ENCODE results near the gene PVR. TPM values are rescaled to one million over a fixed set of nuclear protein-coding genes. Genes with fewer than 3 reads are reported as not detected.
A peak's percentile ranks its signal among the peaks of the same experiment; 100 is the strongest.

The PVR gene
- total RNA-seq, 6 experiments from 2014 or later = 45.9 to 76.2 (median 54.3) TPM

GRCh38 chr19:44600466-44600865, 43.2 kb upstream of the PVR start:
- Mint-ChIP-seq H3K9me3 (peaks cover 9% of the 10 kb centered on the region), H3K4me3 (no peak overlapping the region), H3K27ac (no peak overlapping the region), H3K4me1 (ENCODE audit: low read depth) (peaks cover 27% of the 10 kb centered on the region), H3K36me3 (ENCODE audit: low read depth) (no peaks in the 10 kb centered on the region), H3K27me3 (ENCODE audit: insufficient read depth) (peaks cover 8% of the 10 kb centered on the region)
- DNase-seq = no peak
- TF ChIP-seq CTCF (IDR thresholded peaks at IDR 0.05) = no peak

GRCh38 chr19:44602081-44602480, 41.6 kb upstream of the PVR start:
- no peak overlapping the region for H3K4me3 Mint-ChIP-seq
- peaks cover 9% of the 10 kb centered on the region for H3K9me3 Mint-ChIP-seq
- peaks cover 3% of the 10 kb centered on the region for H3K27me3 Mint-ChIP-seq (ENCODE audit: insufficient read depth)
- no peak overlapping the region for H3K27ac Mint-ChIP-seq
- no peaks in the 10 kb centered on the region for H3K36me3 Mint-ChIP-seq (ENCODE audit: low read depth)
- H3K4me1 Mint-ChIP-seq (ENCODE audit: low read depth) = peaks cover 32% of the 10 kb centered on the region
- TF ChIP-seq CTCF (IDR thresholded peaks at IDR 0.05) = no peak
- no peak for DNase-seq

DNA sequence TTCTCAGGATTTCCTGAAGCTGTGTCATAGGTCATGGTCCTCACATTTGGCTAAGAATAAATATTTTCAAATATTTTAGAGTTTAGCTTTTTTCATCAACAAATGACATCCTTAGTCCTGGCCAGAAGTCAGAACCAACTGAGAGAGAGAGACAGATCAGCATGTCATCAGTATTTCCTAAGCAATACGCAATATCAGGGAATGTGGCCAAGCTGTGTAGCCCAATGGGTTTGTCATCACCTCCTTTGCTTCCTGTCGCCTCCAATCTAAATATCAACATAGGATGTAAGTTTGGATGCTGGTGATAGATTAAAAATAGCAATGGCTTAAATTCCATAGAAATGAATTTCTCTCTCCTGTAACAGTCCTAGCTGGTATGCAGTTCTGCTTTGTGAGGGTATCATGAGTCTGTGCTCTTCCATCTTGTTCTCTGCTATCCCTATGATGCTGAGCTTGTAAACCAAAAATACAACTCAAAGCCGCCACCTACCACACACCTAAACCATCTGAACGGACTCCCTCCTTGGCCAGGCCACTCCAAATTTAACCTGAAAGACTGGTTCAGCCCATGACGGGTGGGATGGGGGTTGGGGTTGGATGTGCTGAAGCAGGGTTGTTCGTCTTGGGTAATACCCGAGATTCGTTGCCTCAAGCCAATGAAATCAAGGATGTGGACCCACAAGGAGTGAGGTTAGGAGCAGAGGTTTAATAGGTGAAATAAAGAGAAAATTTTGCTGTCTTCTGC, 40.3 kb upstream of the PVR start:
- peaks cover 3% of the 10 kb centered on the region for H3K27me3 Mint-ChIP-seq (ENCODE audit: insufficient read depth)
- H3K9me3 Mint-ChIP-seq = peaks cover under 1% of the 10 kb centered on the region; the same call in 1 of the 2 replicates
- peak overlapping the region; percentile 56 for H3K27ac Mint-ChIP-seq
- no peak for TF ChIP-seq CTCF (IDR thresholded peaks at IDR 0.05)
- peaks cover 45% of the 10 kb centered on the region for H3K4me1 Mint-ChIP-seq (ENCODE audit: low read depth)
- H3K36me3 Mint-ChIP-seq (ENCODE audit: low read depth) = no peaks in the 10 kb centered on the region
- DNase-seq = peak; percentile 90
- H3K4me3 Mint-ChIP-seq = peak overlapping the region; percentile 58

DNA sequence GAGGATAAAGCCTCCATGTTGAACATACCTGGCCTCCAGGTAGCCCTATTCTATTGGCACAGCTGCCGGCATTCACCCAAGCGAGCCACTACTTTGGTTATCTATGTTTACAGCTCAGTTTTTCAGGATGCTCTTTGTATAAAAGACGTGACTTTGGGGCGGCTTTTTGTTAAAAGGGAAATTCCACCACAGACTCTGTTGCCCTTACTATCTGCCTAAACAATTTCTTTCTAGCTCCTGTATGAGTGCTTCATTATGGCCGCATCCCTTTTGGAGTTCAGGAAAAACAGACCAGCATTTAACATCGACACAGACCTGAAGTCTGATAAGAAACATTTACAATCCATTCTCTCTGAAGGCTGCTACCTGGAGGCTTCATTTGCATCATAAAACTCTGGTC, 39.5 kb upstream of the PVR start:
- TF ChIP-seq CTCF (IDR thresholded peaks at IDR 0.05) = no peak
- Mint-ChIP-seq H3K36me3 (ENCODE audit: low read depth) (no peaks in the 10 kb centered on the region), H3K4me3 (no peak overlapping the region), H3K27me3 (ENCODE audit: insufficient read depth) (peaks cover 5% of the 10 kb centered on the region), H3K4me1 (ENCODE audit: low read depth) (peaks cover 54% of the 10 kb centered on the region), H3K9me3 (no peaks in the 10 kb centered on the region), H3K27ac (peak overlapping the region; percentile 10; the same call in 1 of the 2 replicates)
- no peak for DNase-seq

- no peak overlapping the region for H3K27ac Mint-ChIP-seq
- peaks cover 57% of the 10 kb centered on the region for H3K4me1 Mint-ChIP-seq (ENCODE audit: low read depth)
- no peak for DNase-seq
Measured at GRCh38 chr19:44605547-44605946, 38.2 kb upstream of the PVR start.

More at GRCh38 chr19:44605547-44605946, 38.2 kb upstream of the PVR start:
- Mint-ChIP-seq H3K36me3 (ENCODE audit: low read depth) (no peaks in the 10 kb centered on the region), H3K4me3 (no peak overlapping the region), H3K27me3 (ENCODE audit: insufficient read depth) (peaks cover 3% of the 10 kb centered on the region; the same call in 1 of the 2 replicates), H3K9me3 (no peaks in the 10 kb centered on the region)
- TF ChIP-seq CTCF (IDR thresholded peaks at IDR 0.05) = no peak

Data from HFFc6 (cell line).